ENCODE measurements around the gene PCTP.

PCTP gene

GRCh38 chr17:55737976-55738501 is 12.8 kb upstream of the PCTP start:
- no peak for TF ChIP-seq CTCF (conservative IDR thresholded peaks at IDR 0.05)
- no peak overlapping the region for H3K27ac ChIP-seq

DNA sequence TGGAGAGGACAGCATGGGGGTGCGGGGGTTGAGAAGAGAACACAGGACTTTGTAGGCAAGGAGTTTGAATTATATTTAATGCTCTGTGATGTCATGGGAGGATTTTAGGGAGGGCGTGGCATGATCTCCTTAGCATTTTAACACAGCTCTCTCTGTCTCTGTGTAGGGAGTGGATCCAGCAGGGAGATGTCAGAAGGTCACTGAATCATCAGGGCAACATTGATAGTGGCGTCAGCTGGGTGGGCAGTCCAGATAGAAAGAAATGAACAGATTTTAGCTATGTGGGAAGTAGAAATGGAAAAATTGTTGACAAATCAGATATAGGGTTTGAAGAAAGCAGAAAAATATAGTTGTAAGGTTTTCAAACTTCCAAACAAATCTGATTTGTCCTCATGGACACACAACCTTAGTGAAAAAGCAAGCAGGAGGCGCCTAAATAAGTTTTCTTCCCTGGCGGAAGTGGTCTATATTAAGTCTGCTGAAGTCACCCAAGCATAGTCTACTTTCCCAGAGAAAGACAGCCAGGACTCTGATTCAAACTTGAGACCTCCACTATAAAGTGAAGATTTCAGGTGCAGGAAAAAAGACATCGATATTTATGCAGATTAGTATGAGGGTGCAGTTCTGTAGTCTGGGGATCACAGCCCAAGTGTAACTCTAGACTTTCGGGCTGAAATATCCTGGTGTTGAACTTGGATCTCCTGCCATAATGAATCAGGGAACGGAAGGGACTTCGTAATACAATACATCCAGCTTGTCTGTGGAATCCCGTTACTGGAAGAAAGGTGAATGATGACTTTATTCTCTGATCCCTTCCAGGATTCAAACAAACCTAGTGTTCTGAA is 10.1 kb upstream of the PCTP start:
- TF ChIP-seq CTCF (conservative IDR thresholded peaks at IDR 0.05), result no peak
- H3K27ac ChIP-seq, result no peak overlapping the region

- no peak overlapping the region for H3K27ac ChIP-seq
- no peak for TF ChIP-seq CTCF (conservative IDR thresholded peaks at IDR 0.05)
Measured at GRCh38 chr17:55741356-55741700, 9.5 kb upstream of the PCTP start.

DNA sequence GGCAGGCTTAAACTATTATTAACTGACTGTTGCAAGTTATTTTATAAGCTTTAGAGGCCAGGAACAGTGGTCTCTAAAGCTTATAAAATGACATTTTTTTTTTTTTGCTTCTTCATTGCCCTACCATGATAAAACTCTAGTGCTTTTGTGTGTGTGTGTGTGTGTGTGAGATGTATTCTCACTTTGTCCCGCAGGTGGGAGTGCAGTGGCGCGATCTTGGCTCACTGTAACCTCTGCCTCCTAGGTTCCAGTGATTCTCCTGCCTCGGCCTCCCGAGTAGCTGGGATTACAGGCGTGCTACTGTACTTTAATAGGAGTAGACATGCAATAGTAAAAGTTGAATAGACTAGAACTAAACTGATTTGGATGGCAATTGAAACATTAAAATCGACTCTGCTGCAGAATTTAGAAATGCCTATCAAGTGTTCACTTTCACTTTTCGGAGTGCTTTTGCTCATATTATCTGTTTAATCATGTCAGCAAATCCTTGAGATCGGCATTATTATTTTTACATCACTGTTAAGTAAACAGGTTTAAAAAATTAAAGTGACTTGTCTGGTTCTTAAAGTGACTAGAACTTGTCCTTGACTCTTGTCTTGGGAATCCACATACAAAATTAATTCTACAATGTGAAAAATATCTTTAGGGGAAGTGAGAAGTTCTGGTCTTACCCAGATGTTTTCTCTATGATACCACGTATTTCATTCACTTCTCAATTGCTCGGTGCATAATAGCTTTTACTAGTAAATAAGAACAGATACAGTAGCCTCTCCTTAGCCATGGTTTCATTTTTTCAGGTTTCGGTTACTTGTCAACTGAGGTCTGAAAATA is 8.4 kb upstream of the PCTP start:
- TF ChIP-seq CTCF (conservative IDR thresholded peaks at IDR 0.05), result no peak

GRCh38 chr17:55743103-55743679 is 7.7 kb upstream of the PCTP start:
- H3K27ac ChIP-seq, result no peak overlapping the region
- no peak for TF ChIP-seq CTCF (conservative IDR thresholded peaks at IDR 0.05)

More for the DNA sequence above, 8.4 kb upstream of the PCTP start:
- H3K27ac ChIP-seq, result no peak overlapping the region

GRCh38 chr17:55745258-55745657 is 5.6 kb upstream of the PCTP start:
- H3K27ac ChIP-seq, result no peak overlapping the region
- TF ChIP-seq CTCF (conservative IDR thresholded peaks at IDR 0.05), result no peak

DNA sequence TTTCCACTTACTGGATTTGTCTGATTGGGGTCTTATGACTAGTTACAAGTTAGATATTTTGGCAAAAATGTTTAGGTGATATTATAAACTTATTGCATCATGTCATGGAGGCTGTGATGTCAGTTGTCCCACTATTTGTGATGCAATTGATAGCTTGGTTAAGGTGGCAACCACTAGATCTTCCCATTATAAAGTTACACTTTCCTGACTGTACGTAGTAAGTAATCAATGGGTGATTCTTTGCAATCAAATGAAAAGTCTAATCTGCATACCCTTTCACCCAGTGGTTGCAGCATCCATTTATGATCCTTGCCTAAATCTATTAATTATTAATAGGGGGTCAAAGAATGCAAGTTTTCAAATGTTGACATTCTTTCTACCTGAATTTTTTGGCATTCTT is 4.4 kb upstream of the PCTP start:
- TF ChIP-seq CTCF (conservative IDR thresholded peaks at IDR 0.05), result no peak

More for the DNA sequence above, 4.4 kb upstream of the PCTP start:
- no peak overlapping the region for H3K27ac ChIP-seq

All from VCaP (cell line).